HEK293 (cell line): Measurements from ENCODE around the gene AXDND1.

Experiments
- ZBTB1 ChIP-seq: fragments of 450-650 bp; formaldehyde crosslinking; IDR thresholded peaks from 2 replicates; pipeline ENCODE4 v1.5.1; 2016; ENCODE audit warnings: missing biosample characterization, missing genetic modification characterization
- TF ChIP-seq, protein P1 (sequence below): fragments of 450-650 bp; formaldehyde crosslinking; IDR thresholded peaks from 2 replicates; pipeline ENCODE4 v1.5.1; 2016; ENCODE audit warnings: missing biosample characterization, missing genetic modification characterization

GRCh38 chr1:179353546-179353945 lies 12.2 kb upstream of the AXDND1 start:
- TF ChIP-seq ZBTB1 (tag by site-specific recombination): no peak
- TF ChIP-seq, protein P1, sequence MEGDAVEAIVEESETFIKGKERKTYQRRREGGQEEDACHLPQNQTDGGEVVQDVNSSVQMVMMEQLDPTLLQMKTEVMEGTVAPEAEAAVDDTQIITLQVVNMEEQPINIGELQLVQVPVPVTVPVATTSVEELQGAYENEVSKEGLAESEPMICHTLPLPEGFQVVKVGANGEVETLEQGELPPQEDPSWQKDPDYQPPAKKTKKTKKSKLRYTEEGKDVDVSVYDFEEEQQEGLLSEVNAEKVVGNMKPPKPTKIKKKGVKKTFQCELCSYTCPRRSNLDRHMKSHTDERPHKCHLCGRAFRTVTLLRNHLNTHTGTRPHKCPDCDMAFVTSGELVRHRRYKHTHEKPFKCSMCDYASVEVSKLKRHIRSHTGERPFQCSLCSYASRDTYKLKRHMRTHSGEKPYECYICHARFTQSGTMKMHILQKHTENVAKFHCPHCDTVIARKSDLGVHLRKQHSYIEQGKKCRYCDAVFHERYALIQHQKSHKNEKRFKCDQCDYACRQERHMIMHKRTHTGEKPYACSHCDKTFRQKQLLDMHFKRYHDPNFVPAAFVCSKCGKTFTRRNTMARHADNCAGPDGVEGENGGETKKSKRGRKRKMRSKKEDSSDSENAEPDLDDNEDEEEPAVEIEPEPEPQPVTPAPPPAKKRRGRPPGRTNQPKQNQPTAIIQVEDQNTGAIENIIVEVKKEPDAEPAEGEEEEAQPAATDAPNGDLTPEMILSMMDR (tag by site-specific recombination): no peak
